Stimulated activated CD4-positive, alpha-beta T cell treated with anti-CD3 and anti-CD28 coated beads, Interleukin-1b, Interleukin-23, amount 100 ng/mL, for 24 hours (primary cell): ENCODE results near the gene ASIC2.
"Not testable (repeated sequence)": the region's sequence is repeated elsewhere in the genome, so short reads cannot be mapped to it uniquely, and the experiment has no call there.

Experiments
- DNase-seq, 4 experiments: peaks; one replicate each; pipeline ENCODE4 v3.0.0-alpha.2; 2020; ENCODE audit warnings: low read depth in 4 of 4, low spot score in 1 of 4

Gene ASIC2

GRCh38 chr17:32992321-32993033, 300.6 kb downstream of the ASIC2 start:
- no peak for DNase-seq

- no peak for DNase-seq
These were observed 304.5 kb downstream of the ASIC2 start for GRCh38 chr17:32988481-32989101.

GRCh38 chr17:32987868-32988267, 305.2 kb downstream of the ASIC2 start:
- not testable (repeated sequence) for DNase-seq

GRCh38 chr17:32987453-32987805, 305.7 kb downstream of the ASIC2 start:
- not testable (repeated sequence) for DNase-seq

- DNase-seq, result no peak
These were observed 307.9 kb downstream of the ASIC2 start for GRCh38 chr17:32985050-32985756.

GRCh38 chr17:32981611-32982010, 311.5 kb downstream of the ASIC2 start:
- DNase-seq, result not testable (repeated sequence)

- DNase-seq, result no peak
These were observed 312.9 kb downstream of the ASIC2 start for GRCh38 chr17:32980230-32980629.

- no peak for DNase-seq
These were observed 316.5 kb downstream of the ASIC2 start for GRCh38 chr17:32976605-32977004.

GRCh38 chr17:32976131-32976530, 317.0 kb downstream of the ASIC2 start:
- no peak for DNase-seq

- DNase-seq, result peak in 1 of 4 experiments; percentile 3
These were observed 321.9 kb downstream of the ASIC2 start for GRCh38 chr17:32971171-32971570.

- no peak for DNase-seq
These were observed 322.8 kb downstream of the ASIC2 start for GRCh38 chr17:32970281-32970680.

- DNase-seq, result not testable (repeated sequence)
These were observed 323.9 kb downstream of the ASIC2 start for GRCh38 chr17:32969231-32969630.

GRCh38 chr17:32964541-32964940, 328.6 kb downstream of the ASIC2 start:
- DNase-seq, result no peak
